GM18858 (cell line): Measurements from ENCODE around the gene VAT1.
"Not testable (repeated sequence)": the region's sequence is repeated elsewhere in the genome, so short reads cannot be mapped to it uniquely, and the experiment has no call there.

Experiments used
- ATAC-seq: cut with Tn5 transposase; IDR thresholded peaks from one replicate; pipeline ENCODE4 v1.9.1; 2021; ENCODE audit not compliant: unreplicated experiment

Gene VAT1

GRCh38 chr17:42975701-42976100 is 46.5 kb downstream of the VAT1 start:
- ATAC-seq: not testable (repeated sequence)

- ATAC-seq: no peak
Observed at GRCh38 chr17:42975265-42975664, 46.9 kb downstream of the VAT1 start.

DNA sequence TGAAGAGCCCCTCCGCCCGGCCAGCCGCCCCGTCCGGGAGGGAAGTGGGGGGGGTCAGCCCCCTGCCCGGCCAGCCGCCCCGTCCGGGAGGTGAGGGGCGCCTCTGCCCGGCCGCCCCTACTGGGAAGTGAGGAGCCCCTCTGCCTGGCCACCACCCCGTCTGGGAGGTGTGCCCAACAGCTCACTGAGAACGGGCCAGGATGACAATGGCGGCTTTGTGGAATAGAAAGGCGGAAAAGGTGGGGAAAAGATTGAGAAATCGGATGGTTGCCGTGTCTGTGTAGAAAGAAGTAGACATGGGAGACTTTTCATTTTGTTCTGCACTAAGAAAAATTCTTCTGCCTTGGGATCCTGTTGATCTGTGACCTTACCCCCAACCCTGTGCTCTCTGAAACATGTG is 48.9 kb downstream of the VAT1 start:
- ATAC-seq: not testable (repeated sequence)

DNA sequence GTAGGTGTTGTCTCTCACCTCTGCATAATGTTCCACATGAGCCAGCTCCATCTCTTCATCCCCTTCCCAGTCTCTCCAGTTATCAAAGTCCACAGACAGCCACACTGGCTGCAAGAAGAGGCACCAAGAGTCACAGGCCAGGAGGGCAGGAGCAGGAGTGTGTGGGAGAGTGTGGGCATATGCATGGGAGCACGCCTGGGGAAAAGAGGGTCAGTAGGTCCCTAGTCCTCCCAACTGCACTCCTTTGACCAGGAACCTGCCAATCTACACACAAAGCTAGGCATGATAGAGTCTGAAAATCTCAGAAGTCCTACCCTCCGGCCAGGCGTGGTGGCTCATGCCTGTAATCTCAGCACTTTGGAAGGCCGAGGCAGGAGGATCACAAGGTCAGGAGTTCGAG is 50.6 kb downstream of the VAT1 start:
- ATAC-seq: no peak

- no peak for ATAC-seq
Observed at GRCh38 chr17:42969001-42969581, 53.1 kb downstream of the VAT1 start.

GRCh38 chr17:42967925-42968324 is 54.3 kb downstream of the VAT1 start:
- no peak for ATAC-seq
